Mucosa of descending colon (tissue), 3 donors: ENCODE measurements around the gene GMDS. TPM values are rescaled to one million over a fixed set of nuclear protein-coding genes. Genes with fewer than 3 reads are reported as not detected.

Source experiments
- ATAC-seq: fragments of 200-7000 bp; cut with Tn5 transposase; one replicate; pipeline ENCODE4 v1.9.1; 2020; ENCODE audit warnings: mild to moderate bottlenecking, moderate library complexity
- DNase-seq, 3 donors: peaks; one replicate each; pipeline ENCODE4 v3.0.0-alpha.2; 2020
- H3K36me3 ChIP-seq: fragments of 200-600 bp; one replicate; pipeline ENCODE4 v1.8.0; 2021; ENCODE audit warnings: low read depth, mild to moderate bottlenecking
- H3K4me1 ChIP-seq: fragments of 200-600 bp; one replicate; pipeline ENCODE4 v1.8.0; 2021; ENCODE audit warnings: low read depth, mild to moderate bottlenecking
- H3K4me3 ChIP-seq: fragments of 200-600 bp; one replicate; pipeline ENCODE4 v1.8.0; 2021; ENCODE audit warnings: mild to moderate bottlenecking
- H3K9me3 ChIP-seq: fragments of 200-600 bp; one replicate; pipeline ENCODE4 v1.8.0; 2021; ENCODE audit warnings: mild to moderate bottlenecking
- CTCF ChIP-seq: fragments of 200-600 bp; IDR thresholded peaks from one replicate; pipeline ENCODE4 v1.8.0; 2022; ENCODE audit warnings: antibody characterized with exemption, mild to moderate bottlenecking
- intact Hi-C, 2 donors: fragments of 100-400 bp; cut with DNase I in 1 of 2; cut with micrococcal nuclease in 1 of 2; formaldehyde crosslinking; loops; one replicate each; pipeline versions ENCODE4 v1.11.0 to v1.11.1; 2022; cut with DNase I, micrococcal nuclease
- total RNA-seq, 3 donors: library from RNA; stranded (reverse); fragmentation: NEBNext Ultra II Directional in 2 of 3; extraction: Animal tissue kit (Norgen Biotek cat#: 25700) in 2 of 3; gene quantifications; one replicate each; pipeline versions ENCODE4 v1.2.1 to v1.2.4, GENCODE V29; 2021 to 2023
- donor health status: DM: no; HTN: no; CAD: no; lungs with moderate emphysema.
- donor health status: DM: no; HTN: no; CAD: no.
- donor health status: DM: no; HTN: yes; CAD: no.

The GMDS gene
- total RNA-seq, 3 donors from 2014 or later, result 68.0 to 228 (median 135) TPM

GRCh38 chr6:2141644-2142290, 103.6 kb downstream of the GMDS start:
- Histone ChIP-seq H3K4me1 (no peaks in the 10 kb centered on the region), H3K9me3 (no peaks in the 10 kb centered on the region), H3K36me3 (no peaks in the 10 kb centered on the region), H3K4me3 (no peak overlapping the region)
- no peak for TF ChIP-seq CTCF
- ATAC-seq (peak; percentile 66), DNase-seq (no peak)
- intact Hi-C loops, result no loop called here

DNA sequence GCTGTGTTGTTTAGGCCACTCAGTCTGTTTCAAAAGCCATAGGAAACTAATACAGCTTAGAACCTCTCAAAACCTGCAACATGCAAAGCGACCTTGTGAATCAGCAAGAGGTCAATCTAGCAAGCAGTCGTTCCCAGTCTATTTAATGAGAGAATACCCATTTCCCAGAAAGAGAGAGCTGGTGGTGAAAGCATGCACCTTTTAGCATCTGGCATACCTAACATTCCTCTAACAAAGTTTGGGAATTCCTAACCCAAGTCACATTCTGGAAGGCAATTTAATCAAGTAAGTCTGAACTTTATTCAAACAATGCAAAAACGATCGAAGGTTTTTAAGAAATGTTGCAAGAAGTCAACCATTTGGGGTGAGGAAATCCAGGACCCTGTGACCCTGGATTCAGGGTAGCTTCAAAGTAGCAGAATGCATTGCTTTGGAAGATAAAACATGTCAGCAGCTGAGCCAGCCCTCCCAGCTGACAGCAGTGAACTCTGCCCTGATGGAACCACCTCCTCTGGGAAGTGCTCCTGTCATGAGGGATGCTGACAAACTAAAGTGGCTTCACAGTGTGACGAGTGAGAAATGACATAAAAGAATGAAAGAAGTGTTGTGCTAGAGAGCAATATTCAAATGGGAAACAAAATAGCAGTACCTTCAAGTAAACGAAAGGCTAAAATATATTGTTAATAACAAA, 104.8 kb downstream of the GMDS start:
- intact Hi-C loops, result no loop called here
- no peaks in the 10 kb centered on the region for H3K9me3 ChIP-seq
- no peak for DNase-seq
- peak; percentile 31 for ATAC-seq
- H3K36me3 ChIP-seq, result no peaks in the 10 kb centered on the region
- no peaks in the 10 kb centered on the region for H3K4me1 ChIP-seq
- no peak overlapping the region for H3K4me3 ChIP-seq
- TF ChIP-seq CTCF, result no peak

GRCh38 chr6:2135401-2135800, 110.0 kb downstream of the GMDS start:
- Histone ChIP-seq H3K4me3 (no peak overlapping the region), H3K4me1 (no peaks in the 10 kb centered on the region), H3K9me3 (no peaks in the 10 kb centered on the region), H3K36me3 (no peaks in the 10 kb centered on the region)
- ATAC-seq (no peak), DNase-seq (no peak)
- intact Hi-C loops, result no loop called here
- TF ChIP-seq CTCF, result no peak

DNA sequence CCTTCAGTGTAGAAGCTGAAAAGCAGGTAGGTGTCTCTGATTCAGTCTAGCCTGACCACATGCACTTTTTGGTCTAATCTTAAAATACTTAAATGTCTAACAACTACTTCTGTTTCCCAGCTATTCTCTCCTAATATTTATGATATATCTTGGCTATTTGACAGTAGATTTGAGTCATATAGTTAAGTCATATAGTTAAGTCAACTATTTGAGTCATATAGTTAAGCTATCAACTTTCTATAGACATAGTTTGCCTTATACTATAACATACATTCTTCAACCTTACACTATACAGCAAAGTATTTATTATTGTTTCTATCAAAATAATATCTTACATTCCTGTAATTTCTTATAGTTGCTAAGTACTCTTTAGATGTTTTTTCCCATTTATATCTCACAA, 110.9 kb downstream of the GMDS start:
- DNase-seq (no peak), ATAC-seq (no peak)
- H3K9me3 ChIP-seq, result no peaks in the 10 kb centered on the region
- intact Hi-C loops, result no loop called here
- no peaks in the 10 kb centered on the region for H3K4me1 ChIP-seq
- no peak for TF ChIP-seq CTCF
- no peak overlapping the region for H3K4me3 ChIP-seq
- no peaks in the 10 kb centered on the region for H3K36me3 ChIP-seq

DNA sequence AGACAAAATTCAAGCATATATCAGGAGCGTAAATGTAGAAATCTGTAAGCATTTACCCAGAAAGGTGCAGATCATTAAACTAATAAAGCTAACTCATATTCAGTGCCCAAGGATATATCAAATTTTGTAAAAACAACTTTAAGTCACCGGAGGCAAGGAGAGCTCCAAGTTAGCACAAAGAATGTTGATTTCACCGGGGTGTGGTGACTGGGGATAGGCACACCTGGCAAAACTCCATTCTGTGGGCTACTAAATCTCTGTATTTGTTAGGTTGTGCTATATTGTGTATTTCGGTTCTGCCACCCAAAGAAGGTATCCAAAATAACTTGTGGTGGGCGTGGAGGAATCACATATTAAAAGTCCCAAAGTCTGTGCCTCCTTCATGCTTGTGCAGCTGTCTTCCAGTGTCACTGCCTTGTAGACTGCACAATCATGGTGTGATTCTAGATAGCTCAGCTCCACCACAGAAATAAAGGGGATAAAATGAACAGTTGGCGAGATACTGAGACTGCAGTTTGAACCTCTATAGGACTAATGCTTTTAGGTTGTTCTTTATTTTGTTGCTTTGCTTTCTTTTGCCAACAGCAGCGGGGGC, 111.6 kb downstream of the GMDS start:
- intact Hi-C loops, result no loop called here
- no peaks in the 10 kb centered on the region for H3K9me3 ChIP-seq
- H3K36me3 ChIP-seq, result no peaks in the 10 kb centered on the region
- no peak overlapping the region for H3K4me3 ChIP-seq
- DNase-seq (no peak), ATAC-seq (peak; percentile 64)
- H3K4me1 ChIP-seq, result no peaks in the 10 kb centered on the region
- TF ChIP-seq CTCF, result no peak
